HG03469 (cell line): ENCODE data around the gene LMOD2.
A peak's percentile ranks its signal among the peaks of the same experiment; 100 is the strongest.
"Not testable (repeated sequence)": the region's sequence is repeated elsewhere in the genome, so short reads cannot be mapped to it uniquely, and the experiment has no call there.

Experiments
- ATAC-seq: cut with Tn5 transposase; IDR thresholded peaks from one replicate; pipeline ENCODE4 v1.9.1; 2021; ENCODE audit warnings: mild to moderate bottlenecking, moderate library complexity, moderate number of reproducible peaks; ENCODE audit not compliant: unreplicated experiment

Gene LMOD2

GRCh38 chr7:123655614-123656013, at the start of gene LMOD2:
LMOD2 (plus strand) TSS chr7:123655866; CDS start chr7:123655964, 98 bp downstream.
- ATAC-seq, result no peak

GRCh38 chr7:123607423-123607975, 48.2 kb upstream of the LMOD2 start:
- ATAC-seq, result no peak

GRCh38 chr7:123608991-123609882, 46.4 kb upstream of the LMOD2 start:
- no peak for ATAC-seq

GRCh38 chr7:123609883-123610239, 45.8 kb upstream of the LMOD2 start:
- ATAC-seq, result no peak

GRCh38 chr7:123612024-123612423, 43.6 kb upstream of the LMOD2 start:
- no peak for ATAC-seq

- no peak for ATAC-seq
Measured at GRCh38 chr7:123615344-123615743, 40.3 kb upstream of the LMOD2 start.

- no peak for ATAC-seq
Measured at GRCh38 chr7:123616223-123616622, 39.4 kb upstream of the LMOD2 start.

- no peak for ATAC-seq
Measured at GRCh38 chr7:123621707-123622106, 34.0 kb upstream of the LMOD2 start.

- no peak for ATAC-seq
Measured at GRCh38 chr7:123622660-123623386, 32.8 kb upstream of the LMOD2 start.

GRCh38 chr7:123624527-123625183, 31.0 kb upstream of the LMOD2 start:
- peak; percentile 95 for ATAC-seq

- ATAC-seq, result no peak
Measured at GRCh38 chr7:123625254-123625653, 30.4 kb upstream of the LMOD2 start.

- ATAC-seq, result no peak
Measured at GRCh38 chr7:123627851-123628250, 27.8 kb upstream of the LMOD2 start.

GRCh38 chr7:123628829-123629228, 26.8 kb upstream of the LMOD2 start:
- ATAC-seq, result no peak

- no peak for ATAC-seq
Measured at GRCh38 chr7:123629281-123629680, 26.4 kb upstream of the LMOD2 start.

GRCh38 chr7:123632808-123633207, 22.9 kb upstream of the LMOD2 start:
- no peak for ATAC-seq

GRCh38 chr7:123633553-123633952, 22.1 kb upstream of the LMOD2 start:
- ATAC-seq, result no peak

- not testable (repeated sequence) for ATAC-seq
Measured at GRCh38 chr7:123634011-123634573, 21.6 kb upstream of the LMOD2 start.

- ATAC-seq, result no peak
Measured at GRCh38 chr7:123635551-123636359, 19.9 kb upstream of the LMOD2 start.

- no peak for ATAC-seq
Measured at GRCh38 chr7:123637203-123637602, 18.5 kb upstream of the LMOD2 start.

- ATAC-seq, result no peak
Measured at GRCh38 chr7:123637878-123638277, 17.8 kb upstream of the LMOD2 start.
